Measurements from ENCODE around the gene LRP1B. TPM values are rescaled to one million over a fixed set of nuclear protein-coding genes. Genes with fewer than 3 reads are reported as not detected.

The LRP1B gene
- total RNA-seq, 1 donor from 2014 or later: 8.8 TPM

GRCh38 chr2:142048581-142048980, 82.2 kb downstream of the LRP1B start:
- intact Hi-C loops (cut with DNase I): no loop called here
- TF ChIP-seq CTCF (IDR thresholded peaks at IDR 0.05) (no peak), POLR2A (IDR thresholded peaks at IDR 0.05) (no peak), POLR2AphosphoS5 (IDR thresholded peaks at IDR 0.05; ENCODE audit: insufficient read depth in 1 of 2, low read depth in 1 of 2) (no peak)
- H3K36me3 ChIP-seq: no peaks in the 10 kb centered on the region
- H3K4me3 ChIP-seq: no peak overlapping the region
- no peaks in the 10 kb centered on the region for H3K27me3 ChIP-seq
- no peak overlapping the region for H3K27ac ChIP-seq
- no peaks in the 10 kb centered on the region for H3K9me3 ChIP-seq
- DNase-seq (ENCODE audit: extremely low spot score in 2 of 2): no peak
- H3K4me1 ChIP-seq: no peaks in the 10 kb centered on the region

GRCh38 chr2:142045641-142046040, 85.2 kb downstream of the LRP1B start:
- no peaks in the 10 kb centered on the region for H3K27me3 ChIP-seq
- H3K9me3 ChIP-seq: no peaks in the 10 kb centered on the region
- no peak for DNase-seq (ENCODE audit: extremely low spot score in 2 of 2)
- TF ChIP-seq CTCF (IDR thresholded peaks at IDR 0.05) (no peak), POLR2AphosphoS5 (IDR thresholded peaks at IDR 0.05; ENCODE audit: insufficient read depth in 1 of 2, low read depth in 1 of 2) (no peak), POLR2A (IDR thresholded peaks at IDR 0.05) (no peak)
- intact Hi-C loops (cut with DNase I): no loop called here
- no peaks in the 10 kb centered on the region for H3K36me3 ChIP-seq
- H3K4me3 ChIP-seq: no peak overlapping the region
- H3K27ac ChIP-seq: no peak overlapping the region
- no peaks in the 10 kb centered on the region for H3K4me1 ChIP-seq

GRCh38 chr2:142044197-142044596, 86.6 kb downstream of the LRP1B start:
- DNase-seq (ENCODE audit: extremely low spot score in 2 of 2): no peak
- H3K36me3 ChIP-seq: no peaks in the 10 kb centered on the region
- no peak overlapping the region for H3K4me3 ChIP-seq
- TF ChIP-seq POLR2AphosphoS5 (IDR thresholded peaks at IDR 0.05; ENCODE audit: insufficient read depth in 1 of 2, low read depth in 1 of 2) (no peak), POLR2A (IDR thresholded peaks at IDR 0.05) (no peak), CTCF (IDR thresholded peaks at IDR 0.05) (no peak)
- H3K27ac ChIP-seq: no peak overlapping the region
- intact Hi-C loops (cut with DNase I): no loop called here
- H3K4me1 ChIP-seq: no peaks in the 10 kb centered on the region
- no peaks in the 10 kb centered on the region for H3K27me3 ChIP-seq
- no peaks in the 10 kb centered on the region for H3K9me3 ChIP-seq

- intact Hi-C loops (cut with DNase I): no loop called here
- DNase-seq (ENCODE audit: extremely low spot score in 2 of 2): no peak
- TF ChIP-seq POLR2AphosphoS5 (IDR thresholded peaks at IDR 0.05; ENCODE audit: insufficient read depth in 1 of 2, low read depth in 1 of 2) (no peak), CTCF (IDR thresholded peaks at IDR 0.05) (no peak), POLR2A (IDR thresholded peaks at IDR 0.05) (no peak)
These were observed 88.1 kb downstream of the LRP1B start for GRCh38 chr2:142042536-142043199.

GRCh38 chr2:142041996-142042395, 88.8 kb downstream of the LRP1B start:
- DNase-seq (ENCODE audit: extremely low spot score in 2 of 2): no peak
- TF ChIP-seq POLR2AphosphoS5 (IDR thresholded peaks at IDR 0.05; ENCODE audit: insufficient read depth in 1 of 2, low read depth in 1 of 2) (no peak), CTCF (IDR thresholded peaks at IDR 0.05) (no peak), POLR2A (IDR thresholded peaks at IDR 0.05) (no peak)
- intact Hi-C loops (cut with DNase I): no loop called here
- Histone ChIP-seq H3K4me3 (no peak overlapping the region), H3K9me3 (no peaks in the 10 kb centered on the region), H3K4me1 (no peaks in the 10 kb centered on the region), H3K27ac (no peak overlapping the region), H3K27me3 (no peaks in the 10 kb centered on the region), H3K36me3 (no peaks in the 10 kb centered on the region)

More at GRCh38 chr2:142042536-142043199, 88.1 kb downstream of the LRP1B start:
- H3K9me3 ChIP-seq: no peaks in the 10 kb centered on the region
- H3K36me3 ChIP-seq: no peaks in the 10 kb centered on the region
- H3K27ac ChIP-seq: no peak overlapping the region
- H3K4me3 ChIP-seq: no peak overlapping the region
- no peaks in the 10 kb centered on the region for H3K4me1 ChIP-seq
- no peaks in the 10 kb centered on the region for H3K27me3 ChIP-seq

All from vagina (tissue), 2 donors.